ENCODE results near the gene TMEM45A.

- no peak for TF ChIP-seq USF2 (CRISPR knock-in tag; IDR thresholded peaks at IDR 0.05)
- no peak for TF ChIP-seq PRDM15 (CRISPR knock-in tag; IDR thresholded peaks at IDR 0.05)
- no peak for TF ChIP-seq CTCF (IDR thresholded peaks at IDR 0.05)
- TF ChIP-seq NR2C2 (CRISPR knock-in tag; IDR thresholded peaks at IDR 0.05), result no peak
- TF ChIP-seq ATF6 (CRISPR knock-in tag; IDR thresholded peaks at IDR 0.05), result no peak
- TF ChIP-seq ZNF532 (CRISPR knock-in tag; IDR thresholded peaks at IDR 0.05; ENCODE audit: borderline replicate concordance), result no peak
- no peak for TF ChIP-seq GABPB1 (CRISPR knock-in tag; IDR thresholded peaks at IDR 0.05)
- TF ChIP-seq TEAD4 (CRISPR knock-in tag; IDR thresholded peaks at IDR 0.05), result no peak
- TF ChIP-seq ATF3 (CRISPR knock-in tag; conservative IDR thresholded peaks at IDR 0.05), result no peak
- no peak for TF ChIP-seq IRF2 (CRISPR knock-in tag; IDR thresholded peaks at IDR 0.05; ENCODE audit: borderline replicate concordance, low read depth)
- TF ChIP-seq FOXP4 (CRISPR knock-in tag; IDR thresholded peaks at IDR 0.05), result no peak
Observed at GRCh38 chr3:100574536-100574935, 82.1 kb downstream of the TMEM45A start.
